Gastroesophageal sphincter (tissue), 4 donors: Measurements from ENCODE around the gene TRIP4. TPM values are rescaled to one million over a fixed set of nuclear protein-coding genes. Genes with fewer than 3 reads are reported as not detected.

Experiments
- ATAC-seq: fragments of 150-250 bp; one replicate; pipeline ENCODE4 v1.9.1; 2016; ENCODE audit warnings: mild to moderate bottlenecking, moderate library complexity
- H3K27ac ChIP-seq, 4 donors: fragments of 200-600 bp; sonication (generic) in 3 of 4; 1 replicate in 3 of 4; 2 replicates in 1 of 4; pipeline ENCODE4 v1.5.1; 2016 to 2019
- H3K27me3 ChIP-seq: fragments of 200-600 bp; sonication (generic); one replicate; pipeline ENCODE4 v1.5.1; 2019
- H3K36me3 ChIP-seq, 2 donors: fragments of 200-600 bp; sonication (generic); one replicate each; pipeline ENCODE4 v1.5.1; 2019; ENCODE audit warnings: control low read depth in 1 of 2
- H3K4me1 ChIP-seq, 3 donors: fragments of 200-600 bp; sonication (generic); 1 replicate in 2 of 3; 2 replicates in 1 of 3; pipeline ENCODE4 v1.5.1; 2016 to 2019; ENCODE audit warnings: control low read depth in 2 of 3
- H3K4me3 ChIP-seq, 2 donors: fragments of 200-600 bp; sonication (generic); one replicate each; pipeline ENCODE4 v1.5.1; 2019; ENCODE audit warnings: mild to moderate bottlenecking in 1 of 2, moderate library complexity in 1 of 2
- H3K9me3 ChIP-seq, 3 donors: fragments of 200-600 bp; sonication (generic); one replicate each; pipeline ENCODE4 v1.5.1; 2017 to 2019; ENCODE audit warnings: control low read depth in 2 of 3
- CTCF ChIP-seq, 4 experiments: fragments of 200-600 bp in 2 of 4; fragments of 450-650 bp in 2 of 4; sonication (generic) in 1 of 4; IDR thresholded peaks; one replicate each; pipeline ENCODE4 v1.5.1; 2017 to 2019; ENCODE audit warnings: antibody characterized with exemption in 4 of 4, mild to moderate bottlenecking in 2 of 4, moderate library complexity in 2 of 4
- EP300 ChIP-seq: sonication (generic); formaldehyde crosslinking; IDR thresholded peaks from one replicate; pipeline ENCODE4 v1.6.1; 2017; ENCODE audit warnings: antibody characterized with exemption, mild to moderate bottlenecking
- POLR2A ChIP-seq, 2 donors: fragments of 450-650 bp; IDR thresholded peaks; one replicate each; pipeline ENCODE4 v1.6.1; 2017; ENCODE audit warnings: antibody characterized with exemption in 2 of 2, mild to moderate bottlenecking in 2 of 2, moderate library complexity in 1 of 2
- POLR2AphosphoS5 ChIP-seq: sonication (generic); formaldehyde crosslinking; IDR thresholded peaks from one replicate; pipeline ENCODE4 v1.6.1; 2017; ENCODE audit warnings: antibody characterized with exemption
- WGBS, 2 donors: methylation state at CpG; one replicate each; pipeline ENCODE4 v1.1.5; 2018; ENCODE audit warnings: low coverage in 1 of 2; 5-methylcytosine and 5-hydroxymethylcytosine counted together
- total RNA-seq, 4 donors: library from RNA; depleted of rRNA; stranded (reverse); fragments of >200 nt; gene quantifications; one replicate each; pipeline ENCODE4 v1.1.0, GENCODE V29; 2016

TRIP4 gene
- total RNA-seq, 4 donors from 2014 or later, result 7.7 to 17.0 (median 11.1) TPM

GRCh38 chr15:64444836-64445235 lies 57.2 kb downstream of the TRIP4 start:
- no peaks in the 10 kb centered on the region for H3K9me3 ChIP-seq
- H3K27me3 ChIP-seq, result no peaks in the 10 kb centered on the region
- peak overlapping the region in 1 of 4 donors; percentile 59 for H3K27ac ChIP-seq
- peaks cover 0 to 44% of the 10 kb centered on the region in 2 donors for H3K36me3 ChIP-seq
- no peak overlapping the region for H3K4me3 ChIP-seq
- ATAC-seq, result no peak
- TF ChIP-seq POLR2A (IDR thresholded peaks at IDR 0.05) (no peak), EP300 (no peak), CTCF (IDR thresholded peaks at IDR 0.05) (no peak), POLR2AphosphoS5 (no peak)
- H3K4me1 ChIP-seq, result peaks cover 0 to 22% (median 0%) of the 10 kb centered on the region in 3 donors

GRCh38 chr15:64447536-64448315 lies 60.1 kb downstream of the TRIP4 start:
- Histone ChIP-seq H3K4me3 (no peak overlapping the region), H3K4me1 (peaks cover 0 to 31% (median 3%) of the 10 kb centered on the region in 3 donors), H3K27ac (no peak overlapping the region), H3K36me3 (peaks cover 0 to 46% of the 10 kb centered on the region in 2 donors), H3K27me3 (no peaks in the 10 kb centered on the region), H3K9me3 (no peaks in the 10 kb centered on the region)
- no peak for ATAC-seq
- TF ChIP-seq POLR2AphosphoS5 (no peak), EP300 (no peak), CTCF (IDR thresholded peaks at IDR 0.05) (no peak)
- WGBS, 2 donors, result 88 to 93% methylated on average over 5 to 6 of the region's 6 CpGs

GRCh38 chr15:64452988-64453688 lies 65.5 kb downstream of the TRIP4 start:
- Histone ChIP-seq H3K27me3 (no peaks in the 10 kb centered on the region), H3K27ac (peak overlapping the region; percentile 25 to 82 (median 63)), H3K36me3 (peaks cover 0 to 15% of the 10 kb centered on the region in 2 donors), H3K4me3 (no peak overlapping the region), H3K9me3 (no peaks in the 10 kb centered on the region), H3K4me1 (peaks cover 13 to 63% (median 34%) of the 10 kb centered on the region in 3 donors)
- TF ChIP-seq EP300 (no peak), POLR2AphosphoS5 (no peak), POLR2A (IDR thresholded peaks at IDR 0.05) (no peak), CTCF (IDR thresholded peaks at IDR 0.05) (no peak)
- WGBS, 2 donors, result 28 to 50% methylated on average over 4 to 6 of the region's 6 CpGs
- ATAC-seq, result no peak

GRCh38 chr15:64453689-64454037 lies 66.0 kb downstream of the TRIP4 start:
- 82 to 83% methylated on average over 1 of the region's 1 CpG for WGBS, 2 donors
- Histone ChIP-seq H3K4me3 (no peak overlapping the region), H3K4me1 (peaks cover 13 to 63% (median 34%) of the 10 kb centered on the region in 3 donors), H3K9me3 (no peaks in the 10 kb centered on the region), H3K36me3 (peaks cover 0 to 11% of the 10 kb centered on the region in 2 donors), H3K27me3 (no peaks in the 10 kb centered on the region), H3K27ac (peak overlapping the region; percentile 25 to 72 (median 50))
- ATAC-seq, result no peak
- no peak for TF ChIP-seq POLR2A (IDR thresholded peaks at IDR 0.05)
- TF ChIP-seq CTCF (IDR thresholded peaks at IDR 0.05), result no peak
- no peak for TF ChIP-seq POLR2AphosphoS5
- TF ChIP-seq EP300, result no peak

- Histone ChIP-seq H3K9me3 (no peaks in the 10 kb centered on the region), H3K36me3 (peaks cover 0 to 6% of the 10 kb centered on the region in 2 donors), H3K4me1 (peaks cover 13 to 67% (median 34%) of the 10 kb centered on the region in 3 donors), H3K27me3 (no peaks in the 10 kb centered on the region), H3K27ac (peak overlapping the region in 3 of 4 donors; percentile 34 to 72 (median 54)), H3K4me3 (no peak overlapping the region)
- ATAC-seq, result no peak
- TF ChIP-seq EP300 (no peak), POLR2AphosphoS5 (no peak), CTCF (IDR thresholded peaks at IDR 0.05) (no peak), POLR2A (IDR thresholded peaks at IDR 0.05) (no peak)
Measured at GRCh38 chr15:64454282-64454681, 66.6 kb downstream of the TRIP4 start.
